Ureter (tissue), 1 donor: Measurements from ENCODE around the gene PRPF38B. TPM values are rescaled to one million over a fixed set of nuclear protein-coding genes. Genes with fewer than 3 reads are reported as not detected.

Experiments used
- DNase-seq: peaks from one replicate; pipeline ENCODE4 v3.0.0-alpha.2; 2020; ENCODE audit warnings: low spot score
- total RNA-seq: library from RNA; stranded (reverse); gene quantifications from one replicate; pipeline ENCODE4 v1.2.4, GENCODE V29; 2023
- donor health status: DM: yes; HTN: yes; CAD: no.

PRPF38B gene
- total RNA-seq, 1 donor from 2014 or later = 48.9 TPM

DNA sequence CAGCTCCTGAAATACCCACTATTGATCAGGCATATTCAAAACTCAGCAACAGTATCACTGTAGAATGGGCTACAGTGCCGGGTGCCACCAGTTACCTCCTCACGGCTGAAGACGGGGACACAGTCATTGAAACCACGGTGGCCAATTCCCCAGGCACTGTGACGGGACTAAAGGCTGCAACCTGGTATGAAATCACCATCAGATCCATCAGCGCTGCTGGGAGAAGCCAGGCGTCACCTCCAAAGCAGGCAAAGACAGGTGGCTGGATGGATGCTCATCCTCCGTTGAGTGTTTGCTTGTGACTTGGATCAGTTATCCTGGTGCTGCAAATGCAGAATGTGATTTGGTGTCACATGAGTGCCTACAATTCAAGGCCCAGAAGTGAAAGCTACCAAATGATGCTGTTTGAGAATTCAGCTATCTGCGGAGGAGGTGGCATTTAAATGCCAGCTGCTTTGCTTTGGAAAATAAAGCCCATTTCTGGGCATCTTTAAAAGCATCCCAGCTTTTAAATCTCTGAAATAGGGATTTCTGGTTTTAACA is 25.7 kb downstream of the PRPF38B start:
- no peak for DNase-seq

DNA sequence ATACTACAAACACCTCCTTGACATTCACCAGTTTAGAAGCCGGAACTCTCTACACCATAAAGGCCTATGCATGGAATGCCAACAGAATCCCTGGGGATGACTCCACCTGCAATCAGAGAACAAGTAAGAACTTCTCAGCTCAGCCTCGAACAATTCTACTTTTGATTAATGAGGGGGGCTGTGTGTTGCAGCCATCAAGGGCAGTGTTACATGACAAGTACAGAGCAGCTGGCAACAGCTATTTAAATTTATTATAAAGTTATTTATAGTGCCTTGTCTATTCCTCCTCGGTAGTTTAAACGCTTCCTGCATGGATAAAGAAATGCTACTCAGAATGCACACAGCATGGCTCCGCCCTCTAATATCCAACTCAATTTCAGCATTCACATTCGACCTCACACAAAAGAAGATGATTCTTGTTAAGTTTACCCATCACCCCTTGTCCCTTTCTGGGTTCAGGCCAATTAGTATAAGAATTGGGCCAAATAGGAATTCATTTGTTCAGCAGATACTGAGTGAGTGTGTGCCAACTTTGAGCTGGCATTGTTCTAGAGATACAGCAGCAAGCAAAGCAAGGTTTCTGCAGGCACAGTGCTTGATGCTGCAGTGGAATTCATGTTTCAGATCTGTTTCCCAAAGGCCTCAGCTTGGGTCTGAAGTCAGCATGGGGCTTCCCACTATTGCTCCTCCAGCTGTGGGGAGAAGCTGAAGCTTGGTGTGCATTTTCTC is 27.0 kb downstream of the PRPF38B start:
- DNase-seq = no peak

DNA sequence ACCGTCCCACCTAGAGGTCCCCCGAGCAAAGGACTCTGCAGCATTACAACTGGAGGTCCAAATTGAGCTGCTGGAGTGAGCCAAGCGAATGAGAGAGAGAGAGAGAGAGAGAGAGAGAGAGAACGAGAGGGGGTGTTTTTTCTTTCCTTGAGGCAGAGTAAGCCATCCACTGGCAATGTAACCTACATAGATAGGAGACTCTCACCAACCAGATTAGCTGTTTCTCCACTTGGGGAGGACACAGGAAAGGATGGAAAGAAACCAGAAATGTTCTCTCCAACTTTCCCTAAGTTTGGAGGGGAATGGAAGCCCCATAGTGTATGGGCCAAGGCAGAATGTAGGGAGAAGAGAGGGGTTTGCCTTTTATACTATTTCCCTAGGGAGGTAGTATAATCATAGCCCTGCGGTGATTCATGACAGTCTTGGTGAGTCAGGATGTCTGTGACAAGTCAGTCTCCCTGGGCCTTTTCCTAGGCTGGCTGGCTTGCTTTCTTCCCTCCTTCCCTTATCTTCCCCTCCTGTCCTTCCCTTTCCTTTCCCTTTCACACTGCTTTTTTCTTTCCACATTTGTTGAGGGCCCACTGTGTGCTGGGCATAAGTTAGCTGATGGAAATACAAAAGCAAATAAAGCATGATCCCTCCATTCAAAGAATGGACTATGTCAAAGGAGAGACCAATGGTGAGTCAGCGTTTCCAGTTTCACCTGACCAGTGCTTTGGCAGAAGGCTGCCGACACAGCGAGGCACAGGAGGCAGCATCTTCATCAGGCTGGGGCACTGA is 27.7 kb downstream of the PRPF38B start:
- DNase-seq = no peak

DNA sequence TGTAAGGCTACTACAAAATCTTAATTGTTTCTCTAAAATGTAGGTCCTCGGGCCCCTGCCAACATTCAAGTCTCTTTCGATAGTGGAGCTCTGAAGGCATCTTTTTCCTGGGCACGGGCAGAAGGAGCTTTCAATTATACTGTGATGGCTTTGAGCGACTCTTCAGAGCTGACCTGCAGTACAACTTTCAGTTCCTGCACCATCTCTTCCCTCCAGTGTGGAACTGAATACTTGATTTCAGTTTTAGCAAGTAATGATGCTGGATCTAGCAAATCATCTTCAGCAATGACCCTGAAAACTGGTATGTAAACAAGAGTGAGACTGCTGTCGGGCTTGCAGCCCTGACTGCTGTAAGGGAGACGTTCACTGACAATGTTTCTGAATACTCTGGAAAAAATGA is 30.2 kb downstream of the PRPF38B start:
- no peak for DNase-seq

DNA sequence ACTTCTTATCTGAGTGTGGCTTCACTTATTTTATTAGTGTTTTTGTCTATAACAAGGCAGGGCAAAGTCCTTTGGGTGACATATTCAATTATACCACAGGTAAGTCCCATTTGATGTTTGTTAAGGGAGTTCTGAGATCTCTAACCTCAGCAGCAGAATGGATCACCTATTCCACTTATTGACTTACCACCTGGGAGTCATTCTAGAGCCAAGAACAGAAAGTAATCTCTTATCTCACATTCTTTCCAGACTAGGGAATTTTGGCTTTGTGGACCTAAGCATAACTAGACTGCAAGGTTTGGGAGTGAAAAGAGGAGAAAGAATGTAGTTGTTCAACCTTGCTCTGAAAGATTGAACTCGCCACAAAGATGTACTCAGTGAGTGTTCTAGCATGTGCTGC is 33.8 kb downstream of the PRPF38B start:
- no peak for DNase-seq

DNA sequence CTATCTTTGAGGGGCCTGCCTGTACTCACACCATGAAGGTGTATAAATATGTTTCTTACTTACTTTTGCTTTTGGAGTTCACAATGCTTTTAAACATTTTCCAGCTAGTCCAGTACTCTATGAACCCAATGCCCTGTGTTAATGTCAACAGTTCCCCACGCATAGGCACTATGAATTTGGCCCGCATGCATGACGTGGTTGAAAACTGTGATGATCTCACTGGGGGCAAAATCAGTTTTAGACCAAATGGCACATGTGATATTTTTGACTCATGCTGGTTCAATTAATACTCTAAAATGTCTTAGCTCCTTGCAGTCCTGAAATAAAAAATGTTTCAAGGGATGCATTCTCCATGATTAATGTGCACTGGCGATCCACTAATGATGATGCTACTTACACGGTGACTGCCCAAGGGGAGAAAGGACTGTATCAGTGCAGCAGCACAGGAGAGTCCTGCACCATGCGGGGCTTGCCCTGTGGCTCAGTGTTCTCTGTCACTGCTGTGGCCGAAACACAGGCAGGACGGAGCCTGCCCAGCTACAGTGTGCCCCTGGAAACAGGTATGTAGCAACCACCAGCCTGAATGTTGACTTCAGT is 36.3 kb downstream of the PRPF38B start:
- no peak for DNase-seq

DNA sequence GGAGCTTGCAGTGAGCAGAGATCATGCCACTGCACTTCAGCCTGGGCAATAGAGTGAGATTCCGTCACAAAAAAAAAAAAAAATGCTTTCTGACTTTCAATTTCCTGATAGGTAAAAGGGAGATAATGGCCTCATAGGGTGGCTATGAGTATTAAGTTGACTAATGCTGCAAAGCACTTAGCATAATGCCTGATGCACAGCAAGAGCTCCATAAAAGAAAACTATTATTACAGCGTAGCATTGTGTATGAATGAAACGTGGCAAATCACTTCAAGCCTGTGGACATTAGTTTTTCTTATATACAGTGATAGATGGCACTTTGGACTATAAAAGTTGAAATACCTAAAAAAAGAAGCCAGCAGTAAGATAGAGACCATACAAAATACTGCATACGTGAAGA is 37.4 kb downstream of the PRPF38B start:
- DNase-seq = no peak

DNA sequence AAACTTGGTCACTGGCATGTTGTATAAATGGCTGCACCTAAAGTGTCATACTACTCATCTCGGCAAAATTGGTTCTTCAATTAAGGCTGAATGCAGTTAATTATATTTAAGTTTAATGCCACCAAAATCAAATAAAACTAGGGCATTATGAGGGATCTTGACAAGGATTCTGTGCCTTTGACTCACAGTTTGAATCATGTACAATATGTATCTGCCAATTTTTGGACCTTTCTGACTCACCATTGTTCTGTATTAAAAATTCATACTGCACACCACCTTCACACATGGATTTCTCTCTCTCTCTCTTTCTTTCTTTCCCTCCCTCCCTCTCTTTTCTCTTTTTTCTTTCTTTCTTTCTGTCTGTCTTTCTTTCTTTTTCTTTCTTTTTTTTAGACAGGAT is 40.3 kb downstream of the PRPF38B start:
- no peak for DNase-seq

DNA sequence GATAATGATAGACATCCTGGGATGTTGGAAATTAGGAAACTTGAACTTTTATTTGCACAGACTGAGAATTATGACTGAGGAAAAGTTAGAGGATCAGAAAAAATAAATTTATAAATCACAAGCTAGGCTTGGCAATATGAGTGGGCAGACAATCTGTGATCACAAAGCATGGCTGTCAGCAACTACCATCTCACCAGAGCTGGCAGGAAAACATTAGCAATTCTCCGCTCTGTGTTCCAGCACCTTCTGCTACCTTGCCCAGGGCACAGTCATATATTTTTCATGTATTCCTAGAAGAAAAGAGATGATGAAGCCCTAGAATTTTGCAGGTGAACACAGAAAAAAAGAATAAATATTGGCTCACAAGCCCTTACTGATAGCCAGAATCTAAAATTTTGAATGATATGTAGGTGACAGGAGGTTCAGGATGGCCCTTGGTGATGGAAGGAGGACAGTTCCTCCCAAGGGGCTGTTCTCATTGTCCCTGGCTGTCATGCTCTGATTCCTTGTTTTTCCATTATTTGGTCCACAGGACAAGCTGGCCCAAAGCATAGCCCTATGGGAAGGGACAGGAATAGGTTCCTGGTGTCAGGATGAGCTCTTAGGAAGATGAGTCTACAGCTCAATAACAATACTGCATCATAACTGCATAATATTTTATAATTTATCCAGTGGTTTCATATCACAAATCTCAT is 42.2 kb downstream of the PRPF38B start:
- no peak for DNase-seq

DNA sequence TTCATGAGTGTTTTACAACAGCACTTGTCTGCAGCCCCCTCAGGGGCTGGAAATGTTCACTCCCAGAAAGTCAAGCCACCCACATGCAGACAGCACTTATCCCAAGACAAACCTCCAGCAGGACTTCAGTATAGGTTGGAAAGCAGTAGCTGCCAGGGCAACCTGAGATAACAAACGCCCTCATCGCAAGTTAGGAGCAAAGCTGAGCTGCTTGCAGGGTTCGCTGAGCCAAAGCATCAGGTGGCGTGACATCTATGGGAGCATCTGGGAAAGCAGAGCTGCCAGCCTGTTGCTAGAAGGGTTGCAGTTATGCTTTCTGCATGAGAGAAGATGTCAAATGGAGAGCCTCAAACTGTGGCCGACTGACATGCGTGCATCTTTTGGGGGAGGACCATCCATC is 50.1 kb downstream of the PRPF38B start:
- DNase-seq = no peak

DNA sequence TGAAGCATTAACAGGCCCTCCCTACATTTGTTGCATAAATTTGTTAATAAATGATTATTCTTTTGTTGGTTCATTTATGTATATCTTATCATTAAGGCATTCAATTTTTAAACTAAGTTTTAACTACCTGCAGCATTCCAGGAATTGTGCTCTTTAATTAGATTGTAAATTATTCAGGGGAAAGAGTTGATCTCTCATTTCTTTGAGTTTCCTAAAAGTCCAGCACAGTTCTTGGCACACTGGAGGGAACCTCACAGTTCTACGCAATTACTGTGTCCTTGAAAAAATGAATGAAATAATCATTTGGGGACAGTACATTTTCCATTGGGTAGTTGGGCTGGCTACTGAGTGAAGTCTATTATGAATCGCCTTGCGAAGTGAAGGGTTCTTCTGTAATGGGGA is 53.9 kb downstream of the PRPF38B start:
- no peak for DNase-seq

DNA sequence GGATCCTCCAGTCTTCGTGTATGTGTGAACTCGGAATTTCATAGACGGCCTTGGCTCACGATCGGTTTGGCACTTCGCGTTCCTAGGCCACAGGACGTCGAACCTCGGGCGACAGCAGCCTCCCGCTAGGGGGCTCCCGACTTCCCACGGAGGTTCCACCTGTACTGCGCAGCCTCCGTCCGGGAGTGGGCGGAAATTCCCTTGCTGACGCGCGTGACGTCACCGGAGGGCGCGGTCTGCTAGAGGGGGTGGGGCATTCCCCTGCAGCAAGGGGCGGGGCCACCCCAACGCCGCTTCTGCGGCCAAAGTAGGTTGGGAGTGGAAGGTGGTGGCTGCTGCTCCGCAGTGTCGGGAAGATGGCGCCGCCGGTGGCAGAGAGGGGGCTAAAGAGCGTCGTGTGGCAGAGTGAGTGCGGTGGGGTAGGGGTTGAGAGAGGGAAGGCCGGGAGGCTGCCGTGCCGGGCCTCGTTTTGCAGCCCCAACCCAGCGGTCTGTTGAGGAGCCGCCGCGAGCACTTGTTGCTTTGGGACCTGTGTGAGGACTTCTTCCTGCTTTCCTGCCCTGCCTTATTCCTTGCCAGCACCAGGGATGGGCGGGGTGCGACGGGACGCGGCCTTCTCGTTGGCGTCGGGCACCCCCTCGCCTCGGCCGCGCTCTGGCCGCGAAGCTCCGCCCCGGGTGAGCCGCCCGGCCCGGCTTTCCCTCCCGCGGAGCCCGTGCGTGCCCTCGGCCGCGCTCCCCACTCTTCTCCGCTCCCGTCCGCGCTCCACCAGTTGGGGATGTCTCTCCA is 54.5 kb downstream of the PRPF38B start, which contains the start of gene STXBP3:
STXBP3 (plus strand) TSS at position 293 of the 789 bp plus-strand sequence; CDS start at position 357, 64 bp downstream.
- DNase-seq = peak; percentile 100

DNA sequence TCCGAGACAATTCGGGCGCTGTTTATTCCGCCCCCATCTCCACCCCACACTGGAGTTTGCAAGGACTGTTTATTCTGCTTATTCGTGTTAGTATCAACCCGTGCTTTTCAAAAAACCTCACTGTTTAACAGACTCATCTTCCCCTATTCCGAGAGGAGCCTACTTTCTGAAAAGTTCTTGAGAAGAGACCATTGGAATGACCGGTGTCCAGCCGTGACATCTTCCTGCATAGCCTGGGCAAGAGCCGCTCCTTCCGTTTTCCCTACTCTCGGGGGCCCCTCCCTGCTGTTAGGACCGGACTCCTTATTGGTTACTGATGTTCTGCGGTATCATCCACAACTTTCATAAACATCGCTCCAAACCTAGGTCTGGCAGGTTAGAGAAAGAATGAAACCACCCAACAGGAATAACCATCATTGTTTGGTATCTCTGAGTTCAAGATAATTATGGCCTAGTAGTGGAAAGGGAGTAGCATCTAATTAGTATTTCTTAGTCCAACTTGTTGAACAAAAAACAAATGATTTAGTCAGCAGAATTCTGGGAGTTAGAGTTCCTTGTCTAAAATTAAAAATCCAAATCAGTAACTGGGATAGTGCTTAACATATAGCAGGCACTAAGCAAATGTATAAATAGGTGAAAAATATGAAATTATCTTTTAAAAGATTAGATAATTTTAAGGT is 55.2 kb downstream of the PRPF38B start:
- DNase-seq = peak; percentile 73

DNA sequence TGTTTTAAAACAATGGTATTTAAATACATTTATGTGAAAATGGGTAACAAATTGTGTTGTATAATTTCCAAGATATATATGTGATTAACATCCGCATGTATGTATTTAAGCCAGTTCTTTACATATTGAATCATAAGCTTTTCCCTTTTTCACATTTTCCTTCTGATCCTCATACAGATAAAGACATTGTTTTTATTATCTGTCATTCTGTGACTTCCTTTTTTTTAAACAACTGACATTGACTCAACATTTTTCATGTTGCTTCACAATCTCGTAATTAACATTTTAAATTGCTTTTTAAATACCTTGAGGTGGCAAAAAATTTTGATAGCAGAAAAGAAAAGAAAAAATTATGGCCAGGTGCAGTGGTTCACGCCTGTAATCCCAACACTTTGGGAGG is 55.8 kb downstream of the PRPF38B start:
- DNase-seq = no peak

DNA sequence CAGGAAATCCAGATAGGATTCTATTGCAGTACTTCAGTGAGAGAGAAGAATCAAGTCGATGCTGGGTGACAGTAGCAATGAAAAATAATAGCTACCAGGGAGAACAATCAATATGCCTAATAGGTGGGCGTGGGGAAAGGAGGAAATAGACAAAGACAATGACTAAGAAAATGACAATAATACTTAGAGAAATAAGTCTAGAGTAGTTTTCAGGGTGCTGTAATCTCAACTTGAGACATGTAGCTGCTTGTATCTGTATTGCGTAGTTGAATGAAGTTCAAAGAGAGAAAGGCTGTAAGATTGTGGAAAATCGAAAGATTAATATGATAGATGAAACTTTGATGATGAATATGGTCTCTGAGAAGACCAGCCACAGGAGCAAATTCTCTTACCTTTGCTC is 57.0 kb downstream of the PRPF38B start:
- DNase-seq = no peak

DNA sequence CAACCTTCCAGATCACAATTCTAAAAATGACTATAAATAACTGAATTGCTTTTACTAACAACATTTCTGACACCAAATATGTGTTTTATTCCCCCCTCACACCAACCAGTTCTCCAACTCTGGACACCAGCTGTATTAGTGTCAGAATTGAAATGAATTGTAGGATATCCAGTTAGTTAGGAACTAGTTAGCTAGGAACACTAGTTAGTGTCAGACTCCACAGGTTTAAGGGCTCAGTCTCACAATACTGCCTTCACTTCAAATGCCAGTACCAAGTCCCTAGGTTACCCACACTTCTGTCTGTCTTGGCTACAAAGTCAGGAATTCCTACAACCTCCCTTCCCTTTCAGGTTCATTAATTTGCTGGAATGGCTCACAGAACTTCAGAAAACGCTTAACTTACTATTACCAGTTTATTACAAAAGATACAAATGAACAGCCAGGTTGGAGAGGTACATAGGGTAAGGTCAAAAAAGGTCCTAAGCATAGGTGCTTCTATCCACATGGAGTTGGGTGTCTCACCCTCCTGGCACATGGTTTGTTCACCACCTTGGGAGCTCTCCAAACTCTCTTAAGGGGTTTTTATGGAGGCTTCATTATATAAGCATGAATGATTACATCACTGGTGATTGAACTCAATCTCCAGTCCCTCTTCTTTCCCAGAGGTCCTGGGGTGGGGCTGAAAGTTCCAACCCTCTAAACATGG is 58.5 kb downstream of the PRPF38B start:
- DNase-seq = no peak
